Measurements from ENCODE around the gene NOB1. TPM values are rescaled to one million over a fixed set of nuclear protein-coding genes. Genes with fewer than 3 reads are reported as not detected.

The NOB1 gene
- total and polyA plus RNA-seq, 2 experiments from 2014 or later, result 41.4 to 56.6 TPM

DNA sequence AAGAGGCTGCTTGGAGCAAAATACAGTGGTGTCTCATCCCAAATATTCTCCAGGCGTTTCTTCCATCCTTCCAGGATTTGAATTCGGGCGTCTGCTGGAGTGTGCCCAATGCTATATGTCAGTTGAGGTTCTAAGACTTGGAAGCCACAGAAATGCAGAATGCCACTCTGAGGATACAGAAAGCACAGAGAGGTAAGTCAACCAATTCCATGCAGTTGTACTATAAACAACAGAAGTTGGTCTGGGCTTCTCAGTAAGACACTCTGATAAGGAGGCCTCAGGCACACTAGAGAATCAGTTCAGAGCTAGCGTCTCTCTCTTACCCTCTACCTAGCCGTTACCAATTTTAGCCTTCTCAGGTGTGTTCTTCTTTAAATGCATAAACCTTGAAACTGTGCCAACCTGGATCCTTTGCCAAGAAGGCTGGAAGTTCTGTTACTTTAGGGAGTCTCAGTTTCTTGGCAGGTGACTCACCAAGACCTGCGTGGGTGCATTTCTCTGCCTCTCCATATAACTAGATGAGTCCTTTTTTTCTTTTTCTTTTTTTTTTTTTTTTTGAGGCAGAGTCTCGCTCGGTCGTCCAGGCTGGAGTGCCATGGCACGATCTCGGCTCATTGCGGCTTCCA lies 43.5 kb downstream of the NOB1 start (continued):
- TF ChIP-seq, protein P1, sequence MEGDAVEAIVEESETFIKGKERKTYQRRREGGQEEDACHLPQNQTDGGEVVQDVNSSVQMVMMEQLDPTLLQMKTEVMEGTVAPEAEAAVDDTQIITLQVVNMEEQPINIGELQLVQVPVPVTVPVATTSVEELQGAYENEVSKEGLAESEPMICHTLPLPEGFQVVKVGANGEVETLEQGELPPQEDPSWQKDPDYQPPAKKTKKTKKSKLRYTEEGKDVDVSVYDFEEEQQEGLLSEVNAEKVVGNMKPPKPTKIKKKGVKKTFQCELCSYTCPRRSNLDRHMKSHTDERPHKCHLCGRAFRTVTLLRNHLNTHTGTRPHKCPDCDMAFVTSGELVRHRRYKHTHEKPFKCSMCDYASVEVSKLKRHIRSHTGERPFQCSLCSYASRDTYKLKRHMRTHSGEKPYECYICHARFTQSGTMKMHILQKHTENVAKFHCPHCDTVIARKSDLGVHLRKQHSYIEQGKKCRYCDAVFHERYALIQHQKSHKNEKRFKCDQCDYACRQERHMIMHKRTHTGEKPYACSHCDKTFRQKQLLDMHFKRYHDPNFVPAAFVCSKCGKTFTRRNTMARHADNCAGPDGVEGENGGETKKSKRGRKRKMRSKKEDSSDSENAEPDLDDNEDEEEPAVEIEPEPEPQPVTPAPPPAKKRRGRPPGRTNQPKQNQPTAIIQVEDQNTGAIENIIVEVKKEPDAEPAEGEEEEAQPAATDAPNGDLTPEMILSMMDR (conservative IDR thresholded peaks at IDR 0.05; ENCODE audit: low read depth in 2 of 2), result no peak
- TF ChIP-seq EZH2 (IDR thresholded peaks at IDR 0.05; ENCODE audit: low read depth, unreplicated experiment) (no peak), EZH2phosphoT487 (IDR thresholded peaks at IDR 0.05; ENCODE audit: unreplicated experiment) (no peak)

DNA sequence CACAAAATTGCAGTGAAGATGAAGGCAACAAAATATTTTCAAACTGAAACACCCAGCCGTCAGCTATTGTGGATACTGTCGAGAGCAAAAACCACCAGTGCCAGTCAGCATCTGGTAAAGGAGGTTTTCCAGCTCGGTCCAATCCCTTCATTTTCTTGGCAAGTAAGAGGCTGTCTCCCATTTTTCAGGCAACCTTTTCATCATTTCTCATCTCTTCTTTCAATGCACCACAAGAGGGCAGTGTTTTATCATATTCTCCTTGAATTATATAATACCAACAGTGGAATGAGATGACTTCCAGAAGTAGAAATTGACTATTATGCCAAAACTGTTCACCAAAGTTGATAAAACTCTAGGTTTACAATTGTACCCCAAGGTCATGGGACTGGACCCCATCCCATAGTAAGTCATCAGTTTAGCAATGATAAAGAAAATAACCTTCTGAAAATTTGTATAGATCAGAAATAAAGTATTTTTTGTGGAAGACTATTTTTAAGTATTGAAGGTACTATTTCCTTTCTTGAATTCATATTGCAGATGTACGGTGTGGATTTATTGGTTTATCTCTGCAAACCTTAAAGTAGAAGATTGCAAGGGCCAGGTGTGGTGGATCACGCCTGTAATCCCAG lies 45.2 kb downstream of the NOB1 start:
- Histone ChIP-seq H3K9me2 (ENCODE audit: insufficient read depth) (no peaks in the 10 kb centered on the region), H3K4me2 (no peak overlapping the region), H3K4me1 (ENCODE audit: insufficient read depth) (peaks cover 8% of the 10 kb centered on the region; the same call in 1 of the 2 replicates), H3K4me3 (no peak overlapping the region), H3K36me3 (ENCODE audit: insufficient read depth) (peaks cover 18% of the 10 kb centered on the region; the same call in 1 of the 2 replicates), H2AFZ (no peak overlapping the region), H3F3A (replicated peaks; ENCODE audit: low read depth) (no peaks in the 10 kb centered on the region), H3K79me2 (replicated peaks; ENCODE audit: insufficient read depth) (no peaks in the 10 kb centered on the region), H4K20me1 (replicated peaks; ENCODE audit: insufficient read depth) (no peaks in the 10 kb centered on the region; the same call in 1 of the 2 replicates), H3K27me3 (ENCODE audit: insufficient read depth) (no peaks in the 10 kb centered on the region), H3K27ac (ENCODE audit: low read depth) (no peak overlapping the region)
- Mint-ChIP-seq H3K27me3 (ENCODE audit: insufficient read depth, low read depth, poor library complexity) (peaks cover 6% of the 10 kb centered on the region), H3K4me1 (peaks cover 5% of the 10 kb centered on the region; the same call in 2 of the 3 replicates), H3K27ac (no peak overlapping the region), H3K36me3 (ENCODE audit: low read depth) (peaks cover 12% of the 10 kb centered on the region; the same call in 2 of the 3 replicates), H3K4me3 (no peak overlapping the region), H3K9me3 (no peaks in the 10 kb centered on the region)
- peak; percentile 69 for ATAC-seq
- peak; percentile 85 for DNase-seq (ENCODE audit: low spot score)
- TF ChIP-seq, protein P1 (conservative IDR thresholded peaks at IDR 0.05; ENCODE audit: low read depth in 2 of 2), result peak; percentile 74 to 86
- no peak for TF ChIP-seq STAT1 (IDR thresholded peaks at IDR 0.05; ENCODE audit: unreplicated experiment)

DNA sequence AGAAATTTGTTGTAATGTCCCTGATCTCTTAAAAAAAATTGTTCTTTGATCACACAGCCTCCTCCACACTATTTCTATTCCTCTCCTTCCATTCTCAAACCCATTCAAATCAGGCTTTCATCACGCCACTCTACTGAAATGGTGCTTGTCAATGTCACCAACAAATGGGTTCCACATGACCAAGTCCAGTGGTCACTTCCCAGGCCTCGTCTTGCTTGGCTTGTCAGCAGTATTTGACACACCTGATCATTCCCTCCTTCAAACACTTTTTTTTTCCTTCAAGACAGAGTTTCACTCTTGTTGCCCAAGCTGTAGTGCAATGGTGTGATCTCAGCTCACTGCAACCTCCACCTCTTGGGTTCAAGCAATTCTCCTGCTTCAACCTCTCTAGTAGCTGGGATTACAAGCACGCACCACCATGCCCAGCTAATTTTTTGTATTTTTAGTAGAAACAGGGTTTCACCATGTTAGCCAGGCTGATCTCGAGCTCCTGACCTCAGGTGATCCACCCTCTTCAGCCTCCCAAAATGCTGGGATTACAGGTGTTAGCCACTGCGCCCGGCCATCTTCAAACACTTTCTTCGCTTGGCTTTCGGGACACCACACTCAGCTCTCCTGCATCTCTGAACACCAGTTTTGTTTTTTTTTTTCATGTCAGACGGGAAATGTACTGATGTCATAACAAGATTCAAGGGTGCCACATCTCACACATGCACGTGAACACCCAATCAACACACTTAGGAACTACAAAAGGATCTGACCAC lies 46.6 kb downstream of the NOB1 start:
- Histone ChIP-seq H3K79me2 (replicated peaks; ENCODE audit: insufficient read depth) (no peaks in the 10 kb centered on the region), H3K27ac (ENCODE audit: low read depth) (no peak overlapping the region), H3K4me1 (ENCODE audit: insufficient read depth) (peaks cover 8% of the 10 kb centered on the region; the same call in 1 of the 2 replicates), H3K4me3 (no peak overlapping the region), H3K4me2 (no peak overlapping the region), H3K9me2 (ENCODE audit: insufficient read depth) (no peaks in the 10 kb centered on the region), H3F3A (replicated peaks; ENCODE audit: low read depth) (no peaks in the 10 kb centered on the region), H4K20me1 (replicated peaks; ENCODE audit: insufficient read depth) (no peaks in the 10 kb centered on the region; the same call in 1 of the 2 replicates), H2AFZ (no peak overlapping the region), H3K36me3 (ENCODE audit: insufficient read depth) (peaks cover 16% of the 10 kb centered on the region; the same call in 1 of the 2 replicates), H3K27me3 (ENCODE audit: insufficient read depth) (no peaks in the 10 kb centered on the region)
- DNase-seq (ENCODE audit: low spot score) (no peak), ATAC-seq (no peak)
- Mint-ChIP-seq H3K36me3 (ENCODE audit: low read depth) (peaks cover 8% of the 10 kb centered on the region; the same call in 2 of the 3 replicates), H3K9me3 (no peaks in the 10 kb centered on the region), H3K4me3 (no peak overlapping the region), H3K27ac (peak overlapping the region; percentile 7; the same call in 1 of the 2 replicates), H3K27me3 (ENCODE audit: insufficient read depth, low read depth, poor library complexity) (peaks cover 3% of the 10 kb centered on the region), H3K4me1 (peaks cover 5% of the 10 kb centered on the region; the same call in 2 of the 3 replicates)
- TF ChIP-seq ZNF114 (CRISPR knock-in tag; IDR thresholded peaks at IDR 0.05) (no peak), NANOG (IDR thresholded peaks at IDR 0.05; ENCODE audit: borderline replicate concordance) (no peak), CREB1 (CRISPR knock-in tag; IDR thresholded peaks at IDR 0.05; ENCODE audit: low read depth) (no peak), EZH2phosphoT487 (IDR thresholded peaks at IDR 0.05; ENCODE audit: unreplicated experiment) (no peak), JUNB (IDR thresholded peaks at IDR 0.05; ENCODE audit: unreplicated experiment) (no peak), ZNF331 (CRISPR knock-in tag; IDR thresholded peaks at IDR 0.05; ENCODE audit: low read depth) (no peak), POLR2AphosphoS5 (IDR thresholded peaks at IDR 0.05; ENCODE audit: low read depth) (no peak)
